ENCODE results near the gene CA12. TPM values are rescaled to one million over a fixed set of nuclear protein-coding genes. Genes with fewer than 3 reads are reported as not detected.

The CA12 gene
- total RNA-seq, 1 donor from 2014 or later, result 8.9 TPM

- DNase-seq, result peak; percentile 81
Observed at GRCh38 chr15:63374686-63375520, 6.7 kb downstream of the CA12 start.

GRCh38 chr15:63373866-63374548 is 7.6 kb downstream of the CA12 start:
- DNase-seq, result no peak

GRCh38 chr15:63373330-63373729 is 8.3 kb downstream of the CA12 start:
- DNase-seq, result no peak

- DNase-seq, result no peak
Observed at GRCh38 chr15:63372753-63373152, 8.9 kb downstream of the CA12 start.

GRCh38 chr15:63372018-63372705 is 9.5 kb downstream of the CA12 start:
- DNase-seq, result no peak

GRCh38 chr15:63371297-63371918 is 10.2 kb downstream of the CA12 start:
- DNase-seq, result no peak

- no peak for DNase-seq
Observed at GRCh38 chr15:63370764-63371163, 10.9 kb downstream of the CA12 start.

- no peak for DNase-seq
Observed at GRCh38 chr15:63369781-63370180, 11.9 kb downstream of the CA12 start.

- DNase-seq, result no peak
Observed at GRCh38 chr15:63369296-63369695, 12.3 kb downstream of the CA12 start.

GRCh38 chr15:63368503-63368902 is 13.1 kb downstream of the CA12 start:
- DNase-seq, result no peak

- no peak for DNase-seq
Observed at GRCh38 chr15:63367900-63368299, 13.7 kb downstream of the CA12 start.

- DNase-seq, result no peak
Observed at GRCh38 chr15:63367390-63367789, 14.3 kb downstream of the CA12 start.

GRCh38 chr15:63366451-63366850 is 15.2 kb downstream of the CA12 start:
- no peak for DNase-seq

GRCh38 chr15:63365273-63365680 is 16.4 kb downstream of the CA12 start:
- no peak for DNase-seq

- no peak for DNase-seq
Observed at GRCh38 chr15:63364399-63365272, 17.0 kb downstream of the CA12 start.

- no peak for DNase-seq
Observed at GRCh38 chr15:63363292-63363691, 18.4 kb downstream of the CA12 start.

GRCh38 chr15:63362885-63363284 is 18.8 kb downstream of the CA12 start:
- no peak for DNase-seq

- no peak for DNase-seq
Observed at GRCh38 chr15:63362196-63362595, 19.4 kb downstream of the CA12 start.

- DNase-seq, result no peak
Observed at GRCh38 chr15:63360170-63360569, 21.5 kb downstream of the CA12 start.

GRCh38 chr15:63358241-63359029 is 23.2 kb downstream of the CA12 start:
- no peak for DNase-seq

- DNase-seq, result no peak
Observed at GRCh38 chr15:63357731-63358130, 23.9 kb downstream of the CA12 start.

Data from tongue (tissue), 2 donors.